GM18499 (cell line): ENCODE data around the gene OPRM1.

Experiments
- ATAC-seq: cut with Tn5 transposase; IDR thresholded peaks from one replicate; pipeline ENCODE4 v1.9.1; 2021; ENCODE audit warnings: moderate number of reproducible peaks; ENCODE audit not compliant: insufficient read depth, unreplicated experiment

Gene OPRM1

GRCh38 chr6:154266560-154267099 lies 227.6 kb downstream of the OPRM1 start:
- ATAC-seq: no peak

- ATAC-seq: no peak
Observed at GRCh38 chr6:154267508-154268106, 228.6 kb downstream of the OPRM1 start.

GRCh38 chr6:154268486-154268885 lies 229.4 kb downstream of the OPRM1 start:
- ATAC-seq: no peak

DNA sequence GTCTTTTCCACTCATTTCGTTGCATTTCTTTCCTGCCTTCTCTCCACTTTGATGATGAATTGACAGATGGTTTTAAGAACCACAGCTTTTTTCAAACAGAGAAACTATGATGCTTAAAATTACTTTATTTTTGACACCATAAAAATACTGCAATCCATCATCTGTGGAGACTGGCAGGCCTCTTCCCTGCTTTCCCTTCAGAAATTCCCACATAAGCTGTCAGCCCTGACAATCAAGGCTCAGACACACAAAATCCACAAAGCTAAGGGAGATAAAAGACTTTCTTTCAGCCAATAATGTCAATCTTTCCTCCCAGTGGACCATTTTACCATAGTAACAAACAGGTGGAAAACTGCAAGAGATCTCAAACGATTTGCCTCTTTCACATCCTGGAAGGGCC lies 235.1 kb downstream of the OPRM1 start:
- ATAC-seq: no peak

DNA sequence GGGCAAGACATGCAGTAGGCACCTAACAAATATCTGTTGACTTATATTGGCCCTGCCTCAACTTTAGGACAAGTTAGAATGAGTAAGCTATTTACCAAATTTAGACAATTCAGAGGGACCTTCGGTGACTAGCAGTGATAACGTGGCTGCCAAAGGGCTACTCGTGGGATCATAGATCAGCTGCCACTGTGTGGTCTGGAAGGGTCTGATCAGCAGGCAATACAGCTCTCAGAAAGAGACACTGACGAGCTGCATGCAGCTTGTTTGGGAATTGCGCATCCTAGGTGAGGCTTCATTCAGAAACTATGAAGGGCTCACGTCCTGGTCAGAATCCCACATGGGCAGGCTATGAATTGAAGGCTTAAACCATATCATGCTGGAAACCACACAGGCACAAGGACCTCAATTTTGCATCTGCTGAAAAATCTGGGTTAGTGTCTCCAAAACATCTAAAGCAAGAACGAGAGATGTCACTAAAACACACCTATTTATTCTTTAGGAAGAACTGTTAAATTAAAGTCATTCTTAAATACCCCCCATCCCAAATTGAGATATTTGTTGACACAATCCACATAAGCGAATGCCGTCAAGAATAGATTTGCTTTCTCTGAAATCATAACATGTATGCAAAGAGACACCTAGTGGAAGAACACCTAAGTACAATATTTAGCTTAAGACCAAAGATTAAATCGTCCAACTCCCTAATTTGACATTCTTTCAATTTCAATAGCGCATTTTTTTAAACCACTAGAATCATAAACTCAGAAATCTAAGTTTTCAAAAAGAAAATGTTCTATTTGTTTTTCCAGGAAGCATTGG lies 238.0 kb downstream of the OPRM1 start:
- ATAC-seq: no peak

- no peak for ATAC-seq
Observed at GRCh38 chr6:154277629-154278017, 238.6 kb downstream of the OPRM1 start.

DNA sequence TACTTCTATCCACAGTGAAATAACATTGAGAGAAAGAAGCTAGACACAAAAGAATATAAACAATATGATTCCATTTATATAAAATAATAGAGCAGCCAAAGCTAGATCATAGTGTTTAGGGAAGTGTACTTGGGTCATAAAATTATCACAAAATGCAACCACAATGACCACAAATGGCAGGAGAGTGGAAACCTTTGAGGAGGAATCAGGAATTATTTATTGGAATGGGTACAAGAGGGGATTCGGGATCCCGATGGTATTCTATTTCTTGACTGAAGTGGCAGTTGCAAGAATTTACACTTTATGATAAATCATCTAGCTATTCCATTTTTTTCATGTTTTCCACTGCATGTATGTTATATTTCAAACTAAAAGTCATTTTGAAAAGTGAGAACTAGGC lies 241.5 kb downstream of the OPRM1 start:
- no peak for ATAC-seq

DNA sequence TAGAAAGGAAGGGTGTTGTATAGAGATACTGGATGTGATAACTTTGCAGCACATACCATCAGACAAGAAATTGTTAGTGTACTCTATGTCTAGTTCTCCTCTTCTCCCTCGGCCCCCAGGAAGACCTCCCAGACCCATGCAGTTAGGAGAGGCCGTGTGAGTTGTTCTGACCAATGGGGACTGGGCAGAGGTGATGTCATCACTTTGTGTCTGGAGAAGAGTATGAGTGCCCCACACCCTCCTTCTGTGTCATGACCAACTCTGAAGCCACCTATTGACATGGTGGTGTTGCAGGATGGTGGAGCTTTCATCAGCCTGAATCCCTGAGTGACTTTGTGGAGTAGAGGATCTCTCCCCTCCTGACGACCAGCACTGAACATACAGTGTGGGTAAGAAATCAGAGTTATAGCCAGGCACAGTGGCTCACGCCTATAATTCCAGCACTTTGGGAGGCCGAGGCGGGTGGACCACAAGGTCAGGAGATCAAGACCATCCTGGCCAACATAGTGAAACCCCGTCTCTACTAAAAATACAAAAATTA lies 245.3 kb downstream of the OPRM1 start:
- ATAC-seq: no peak

- no peak for ATAC-seq
Observed at GRCh38 chr6:154285826-154286225, 246.8 kb downstream of the OPRM1 start.

GRCh38 chr6:154289818-154290508 lies 250.9 kb downstream of the OPRM1 start:
- no peak for ATAC-seq

GRCh38 chr6:154292066-154292465 lies 253.0 kb downstream of the OPRM1 start:
- ATAC-seq: no peak

DNA sequence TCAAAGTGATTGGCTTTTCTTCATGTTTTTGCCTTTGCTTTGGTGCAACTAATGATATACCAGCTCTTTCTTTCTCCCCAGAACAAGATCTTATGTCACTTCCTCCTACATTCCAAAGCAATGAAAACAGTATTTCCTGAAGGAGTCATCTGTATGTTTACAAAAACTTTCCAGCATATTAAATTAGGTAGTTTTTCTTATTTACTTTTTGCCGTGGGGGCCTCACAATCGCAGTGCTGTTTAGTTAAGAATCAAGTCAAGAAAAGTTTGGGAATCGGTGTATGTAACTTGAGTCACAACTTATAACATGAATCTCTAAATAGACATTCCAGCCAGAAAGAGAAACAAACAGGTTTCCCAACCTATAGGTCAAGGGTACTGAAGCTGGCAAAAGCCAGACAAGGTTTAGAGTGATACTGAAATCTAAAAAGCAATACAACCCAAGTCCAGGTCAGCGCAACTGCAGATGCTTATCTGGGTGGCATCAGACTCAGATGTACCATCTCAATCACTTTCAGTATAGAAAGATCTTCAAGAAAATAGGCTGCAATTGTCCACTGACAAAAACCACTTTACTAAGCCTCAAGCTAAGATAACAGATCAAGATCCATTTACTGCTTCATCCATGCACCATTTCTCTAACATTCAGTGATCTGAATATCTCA lies 253.9 kb downstream of the OPRM1 start:
- ATAC-seq: no peak

- no peak for ATAC-seq
Observed at GRCh38 chr6:154295733-154296132, 256.7 kb downstream of the OPRM1 start.
